GM18858 (cell line): Measurements from ENCODE around the gene LRRC18.

Source experiments
- ATAC-seq: cut with Tn5 transposase; IDR thresholded peaks from one replicate; pipeline ENCODE4 v1.9.1; 2021; ENCODE audit not compliant: unreplicated experiment

The LRRC18 gene

GRCh38 chr10:48946891-48947500, 7.4 kb upstream of the LRRC18 start:
- ATAC-seq = no peak

GRCh38 chr10:48946332-48946731, 6.7 kb upstream of the LRRC18 start:
- no peak for ATAC-seq

- ATAC-seq = no peak
These were observed 5.9 kb upstream of the LRRC18 start for GRCh38 chr10:48945441-48946130.

GRCh38 chr10:48944171-48944570, 4.5 kb upstream of the LRRC18 start:
- ATAC-seq = no peak

GRCh38 chr10:48943096-48943495, 3.5 kb upstream of the LRRC18 start:
- ATAC-seq = no peak

DNA sequence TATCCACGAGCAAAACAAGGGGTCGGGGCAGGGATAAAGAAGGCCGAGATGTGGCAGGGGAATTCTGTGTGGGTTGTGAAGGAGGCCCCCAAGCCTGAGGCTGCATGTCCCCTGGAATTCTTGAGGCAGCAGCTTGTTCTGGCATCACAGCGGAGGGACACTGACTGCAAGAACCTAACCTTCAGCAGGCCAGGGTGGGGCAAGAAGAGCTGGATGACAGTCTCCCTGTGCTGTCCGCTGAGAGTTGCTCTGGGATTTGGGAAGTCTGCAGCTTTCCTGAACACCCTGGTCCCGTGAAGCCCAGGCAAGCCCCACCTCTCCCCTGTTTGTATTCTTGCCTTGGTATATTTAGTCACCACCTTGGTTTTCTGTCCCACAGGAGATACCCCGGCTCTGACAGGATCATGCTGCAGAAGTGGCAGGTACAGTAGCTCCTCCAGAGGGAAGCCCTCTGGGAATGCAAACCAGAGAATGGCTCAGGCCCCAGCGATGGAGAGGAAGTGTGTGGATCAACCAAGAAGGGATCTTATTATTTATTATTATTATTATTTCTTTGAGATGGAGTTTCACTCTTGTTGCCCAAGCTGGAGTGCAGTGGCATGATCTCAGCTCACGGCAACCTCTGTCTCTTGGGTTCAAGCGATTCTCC, 1.9 kb upstream of the LRRC18 start:
- no peak for ATAC-seq

- ATAC-seq = no peak
These were observed 1.3 kb upstream of the LRRC18 start for GRCh38 chr10:48940958-48941357.

DNA sequence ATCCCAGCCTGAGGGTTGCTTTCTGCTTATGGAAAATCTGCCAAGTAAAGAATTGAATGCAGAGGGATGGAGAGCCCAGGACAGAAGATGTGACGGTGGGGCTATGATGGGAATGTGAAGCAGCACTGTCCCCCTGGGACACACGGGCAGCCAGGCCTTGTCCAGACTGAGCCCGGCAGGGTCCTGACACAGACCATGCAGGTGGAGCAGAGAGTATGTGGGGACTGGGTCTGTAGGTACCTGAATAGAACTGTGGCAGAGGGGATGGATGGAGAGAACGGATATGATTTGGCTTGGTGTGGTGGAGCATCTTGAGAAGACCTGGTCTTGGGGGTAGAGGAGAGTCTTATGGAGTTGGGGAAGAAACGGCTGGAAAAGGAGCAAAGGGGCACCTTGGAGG, 732 bp upstream of the LRRC18 start:
- no peak for ATAC-seq

GRCh38 chr10:48938990-48939536, 577 bp downstream of the LRRC18 start:
- ATAC-seq = no peak

DNA sequence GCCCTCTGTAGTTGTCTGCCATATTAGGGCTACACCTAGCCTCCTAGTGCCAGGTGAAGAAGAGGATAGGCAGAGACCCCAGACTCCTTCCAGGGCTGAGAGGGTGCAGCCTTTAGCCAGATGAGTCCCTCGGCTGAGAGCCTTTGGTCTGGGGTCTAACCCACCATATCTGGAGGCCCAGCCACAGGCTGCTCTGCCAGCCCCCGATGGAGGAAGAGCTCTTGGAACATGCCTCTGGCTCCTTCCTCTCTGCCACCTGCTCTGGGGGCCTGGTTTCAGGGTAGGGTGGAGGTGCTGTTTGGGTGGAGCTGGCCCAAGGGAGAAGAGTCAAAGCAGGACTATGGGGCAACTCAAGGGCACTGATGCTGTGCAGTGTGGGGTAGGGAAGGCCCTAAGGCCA, 1.4 kb downstream of the LRRC18 start:
- no peak for ATAC-seq

- no peak for ATAC-seq
These were observed 1.8 kb downstream of the LRRC18 start for GRCh38 chr10:48937796-48938195.

DNA sequence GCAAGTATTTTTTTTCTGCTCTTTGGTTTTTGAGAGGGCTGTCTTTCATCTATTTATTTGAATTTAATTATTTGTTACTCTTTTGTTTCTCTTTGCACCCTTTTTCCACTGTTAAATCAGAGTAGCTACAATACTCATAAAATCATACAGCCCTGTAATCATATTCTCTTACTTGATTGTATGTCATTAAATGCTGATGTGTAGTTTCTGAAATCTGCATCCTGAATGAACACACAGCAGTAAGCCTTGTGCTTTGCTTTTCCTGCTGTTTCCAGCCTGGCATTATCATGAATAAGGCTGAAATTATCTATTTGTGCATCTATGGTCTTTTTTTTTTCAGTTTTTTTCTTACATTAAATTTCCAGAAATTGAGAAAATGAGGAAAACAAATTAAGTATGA, 4.1 kb downstream of the LRRC18 start:
- ATAC-seq = no peak

DNA sequence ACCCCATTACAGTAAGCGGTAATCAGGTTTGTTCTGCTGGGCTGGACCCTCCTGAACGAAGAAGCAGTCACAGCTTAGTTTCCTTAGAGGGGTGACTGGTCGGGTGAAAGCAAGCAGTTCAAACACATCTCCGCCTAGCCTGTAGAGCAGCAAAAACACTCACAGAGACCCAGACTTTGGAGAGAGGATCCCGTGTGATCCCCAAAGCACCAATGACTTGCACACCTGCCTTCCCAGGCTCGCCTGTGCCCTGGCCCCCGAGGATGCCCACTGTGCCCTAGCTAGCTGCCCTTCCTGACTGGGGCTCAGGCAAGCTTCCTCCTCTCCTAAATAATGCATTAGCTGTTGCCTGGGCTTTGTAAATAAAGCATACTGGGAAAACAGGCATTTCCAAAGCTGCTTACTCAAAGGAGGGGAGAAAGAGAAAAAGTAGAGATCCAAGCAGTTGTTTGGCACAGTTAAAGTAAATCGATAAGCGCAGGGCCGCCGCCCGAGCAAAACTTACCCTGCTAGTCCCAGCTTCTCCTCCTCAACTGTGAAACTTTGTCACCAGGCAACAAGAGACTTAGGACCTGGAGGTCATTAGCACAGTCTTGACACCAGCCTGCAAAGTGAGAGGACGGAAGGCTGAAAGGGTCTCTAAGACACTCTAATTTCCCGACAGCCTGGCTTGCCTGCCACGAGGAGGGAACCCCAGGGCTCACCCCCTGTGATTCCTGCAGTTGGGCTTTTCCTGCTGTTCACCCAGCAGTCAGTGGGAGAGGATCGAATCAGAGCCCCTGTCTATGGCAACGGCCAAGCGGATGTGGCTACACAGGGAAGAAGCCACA, 4.8 kb downstream of the LRRC18 start:
- ATAC-seq = no peak

GRCh38 chr10:48932831-48933664, 6.6 kb downstream of the LRRC18 start:
- ATAC-seq = no peak

DNA sequence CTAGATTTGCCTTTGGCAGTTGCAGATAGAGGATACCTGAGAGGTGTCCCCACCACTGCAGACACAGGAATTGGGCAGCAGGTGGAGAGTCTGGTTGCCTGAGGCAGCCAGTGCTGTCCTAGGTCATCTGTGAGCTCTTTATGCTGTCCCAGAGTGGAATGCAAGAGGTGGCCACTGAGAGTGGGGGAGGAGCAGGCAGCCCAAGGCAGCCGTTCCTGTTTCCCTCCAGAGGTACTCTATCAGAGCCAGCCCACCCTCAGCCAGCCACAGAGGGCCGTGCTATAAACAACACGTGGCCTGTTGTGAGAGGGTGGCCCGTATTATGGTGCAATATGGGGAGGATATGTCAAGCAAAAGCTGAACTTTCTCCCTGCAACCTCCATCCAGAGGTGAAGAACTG, 8.5 kb downstream of the LRRC18 start:
- no peak for ATAC-seq

DNA sequence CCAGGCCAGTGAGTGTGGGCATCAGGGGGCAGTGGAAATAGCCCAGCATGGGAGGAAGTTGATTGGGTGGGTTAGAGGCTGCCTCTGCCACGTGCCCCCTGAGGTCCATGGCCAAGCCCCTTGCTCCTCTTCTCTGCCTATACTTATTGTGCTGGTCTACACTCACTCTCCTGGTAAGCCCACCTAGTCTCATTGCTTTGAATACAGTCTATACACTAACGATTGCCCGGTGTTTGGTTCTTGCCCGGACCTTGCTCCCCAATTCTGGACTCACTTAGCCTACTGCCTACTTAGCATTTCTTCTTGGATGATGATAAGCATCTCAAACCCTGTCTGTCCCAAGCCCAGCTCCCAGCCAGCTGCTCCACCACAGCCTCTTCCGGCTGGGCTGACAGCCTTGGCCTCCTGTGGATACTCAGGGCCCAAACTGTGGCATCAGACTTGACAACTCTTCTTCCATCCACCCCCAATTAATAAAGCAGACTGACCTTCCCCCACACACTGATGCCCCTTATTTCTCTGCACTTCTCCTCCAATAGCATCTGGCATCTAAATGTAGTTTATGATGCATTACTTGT, 10.1 kb downstream of the LRRC18 start:
- ATAC-seq = no peak

- ATAC-seq = no peak
These were observed 12.7 kb downstream of the LRRC18 start for GRCh38 chr10:48926764-48927540.

DNA sequence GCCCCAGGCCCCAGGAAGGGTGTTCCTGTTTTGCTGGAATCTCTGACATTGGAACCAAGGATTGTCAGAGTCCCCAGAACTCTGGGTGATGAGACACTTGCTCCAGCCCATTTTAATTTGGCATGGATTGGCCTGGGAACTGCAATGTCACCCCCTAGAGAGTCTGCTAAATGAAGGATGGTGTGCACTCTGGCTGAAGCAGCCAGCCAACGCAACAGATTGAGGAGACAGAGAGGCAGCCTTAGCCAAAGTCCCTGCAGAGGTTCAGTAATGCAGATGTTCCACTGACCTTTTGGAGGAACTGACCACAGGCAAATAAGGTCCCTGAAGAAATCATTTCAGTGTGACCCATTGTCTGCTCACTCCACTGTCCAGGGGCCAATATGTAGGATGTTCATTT, 13.4 kb downstream of the LRRC18 start:
- ATAC-seq = no peak

- no peak for ATAC-seq
These were observed 14.7 kb downstream of the LRRC18 start for GRCh38 chr10:48924988-48925387.
